CD14-positive monocyte (primary cell): ENCODE data around the gene JADE3. TPM values are rescaled to one million over a fixed set of nuclear protein-coding genes. Genes with fewer than 3 reads are reported as not detected.

Experiments
- DNase-seq, 3 donors: peaks; one replicate each; pipeline ENCODE4 v3.0.0-alpha.2; 2011 to 2022
- H2AFZ ChIP-seq: 2 replicates; pipeline ENCODE4 v1.6.0; 2012; ENCODE audit warnings: mild to moderate bottlenecking, low read depth, low read length, inconsistent platforms; ENCODE audit not compliant: insufficient read depth, poor library complexity, severe bottlenecking
- H3K27ac ChIP-seq, 2 donors: 1 replicate in 1 of 2; 2 replicates in 1 of 2; pipeline ENCODE4 v1.5.1; 2012 to 2013; ENCODE audit warnings: low read length in 2 of 2, control low read depth in 1 of 2, inconsistent platforms in 1 of 2, low read depth in 1 of 2, mild to moderate bottlenecking in 1 of 2
- H3K27me3 ChIP-seq, 2 donors: one replicate each; pipeline versions ENCODE4 v1.6.0 to v1.6.1; 2011 to 2013; ENCODE audit warnings: low read length in 2 of 2; ENCODE audit not compliant: control insufficient read depth in 2 of 2, insufficient read depth in 2 of 2
- H3K36me3 ChIP-seq, 2 donors: replicated peaks in 1 of 2; 1 replicate in 1 of 2; 2 replicates in 1 of 2; pipeline versions ENCODE4 v1.5.1 to v1.6.1; 2012 to 2013; ENCODE audit warnings: low read length in 2 of 2, control low read depth in 1 of 2, inconsistent platforms in 1 of 2, mild to moderate bottlenecking in 1 of 2; ENCODE audit not compliant: insufficient read depth in 2 of 2, control insufficient read depth in 1 of 2
- H3K4me1 ChIP-seq, 2 donors: 1 replicate in 1 of 2; 2 replicates in 1 of 2; pipeline versions ENCODE4 v1.5.1 to v1.6.1; 2012 to 2013; ENCODE audit warnings: low read length in 2 of 2, control low read depth in 1 of 2, inconsistent platforms in 1 of 2, mild to moderate bottlenecking in 1 of 2, moderate library complexity in 1 of 2; ENCODE audit not compliant: insufficient read depth in 2 of 2, control insufficient read depth in 1 of 2
- H3K4me2 ChIP-seq: replicated peaks from 2 replicates; pipeline ENCODE3; 2012; ENCODE audit warnings: low read length, moderate library complexity, mild to moderate bottlenecking; ENCODE audit not compliant: poor library complexity, severe bottlenecking; ENCODE audit errors: extremely low read depth
- H3K4me3 ChIP-seq, 3 experiments: fragments of 200-600 bp in 1 of 3; sonication (generic) in 1 of 3; replicated peaks in 1 of 3; 1 replicate in 2 of 3; 2 replicates in 1 of 3; pipeline ENCODE4 v1.5.1; 2011 to 2013; ENCODE audit warnings: low read length in 3 of 3, mild to moderate bottlenecking in 3 of 3, control low read depth in 2 of 3, low read depth in 2 of 3, inconsistent platforms in 1 of 3, moderate library complexity in 1 of 3
- H3K79me2 ChIP-seq: 2 replicates; pipeline ENCODE4 v1.6.0; 2012; ENCODE audit warnings: mild to moderate bottlenecking, control low read depth, inconsistent platforms, low read length, moderate library complexity; ENCODE audit not compliant: insufficient read depth
- H3K9ac ChIP-seq: 2 replicates; pipeline ENCODE4 v1.6.0; 2017; ENCODE audit warnings: low read length, mild to moderate bottlenecking; ENCODE audit not compliant: insufficient read depth, poor library complexity, severe bottlenecking
- H3K9me3 ChIP-seq, 2 donors: replicated peaks in 1 of 2; 1 replicate in 1 of 2; 2 replicates in 1 of 2; pipeline versions ENCODE4 v1.5.1 to v1.6.1; 2012 to 2013; ENCODE audit warnings: low read length in 2 of 2, control low read depth in 1 of 2; ENCODE audit not compliant: control insufficient read depth in 1 of 2, insufficient read depth in 1 of 2
- H4K20me1 ChIP-seq: 2 replicates; pipeline ENCODE4 v1.6.0; 2012; ENCODE audit warnings: mild to moderate bottlenecking, low read length, control low read depth, moderate library complexity; ENCODE audit not compliant: insufficient read depth
- H3K27ac Mint-ChIP-seq, 7 donors: one replicate each; pipeline ENCODE4 v1.8.0; 2020; ENCODE audit warnings: mild to moderate bottlenecking in 7 of 7, mixed read lengths in 7 of 7, moderate library complexity in 6 of 7, inconsistent platforms in 2 of 7
- H3K27me3 Mint-ChIP-seq, 3 donors: one replicate each; pipeline ENCODE4 v1.8.0; 2021 to 2022; ENCODE audit warnings: low read depth in 3 of 3, mild to moderate bottlenecking in 3 of 3, mixed read lengths in 3 of 3, moderate library complexity in 3 of 3, inconsistent platforms in 1 of 3
- H3K36me3 Mint-ChIP-seq, 2 donors: one replicate each; pipeline ENCODE4 v1.8.0; 2020; ENCODE audit warnings: mixed read lengths in 2 of 2, inconsistent platforms in 1 of 2, mild to moderate bottlenecking in 1 of 2
- H3K4me1 Mint-ChIP-seq: one replicate; pipeline ENCODE4 v1.8.0; 2020; ENCODE audit warnings: mild to moderate bottlenecking, mixed read lengths
- H3K4me3 Mint-ChIP-seq, 2 donors: one replicate each; pipeline ENCODE4 v1.8.0; 2020; ENCODE audit warnings: mild to moderate bottlenecking in 2 of 2, mixed read lengths in 2 of 2, moderate library complexity in 1 of 2
- H3K9me3 Mint-ChIP-seq, 7 donors: one replicate each; pipeline ENCODE4 v1.8.0; 2020 to 2022; ENCODE audit warnings: mixed read lengths in 7 of 7, mild to moderate bottlenecking in 6 of 7, moderate library complexity in 6 of 7, inconsistent platforms in 2 of 7
- CTCF ChIP-seq: fragments of 200-600 bp; IDR thresholded peaks from one replicate; pipeline ENCODE4 v1.8.0; 2022; ENCODE audit warnings: antibody characterized with exemption, mild to moderate bottlenecking
- WGBS: methylation state at CpG from one replicate; pipeline ENCODE4 v1.1.5; 2013; ENCODE audit warnings: missing lambda C conversion rate; ENCODE audit not compliant: insufficient coverage; 5-methylcytosine and 5-hydroxymethylcytosine counted together
- intact Hi-C, 2 donors: fragments of 100-400 bp; cut with micrococcal nuclease; formaldehyde crosslinking; loops; one replicate each; pipeline versions ENCODE4 v1.15.0 to v1.15.1; 2023
- polyA plus RNA-seq, 3 donors: library from polyadenylated mRNA; depleted of rRNA in 1 of 3; unstranded in 2 of 3; stranded (reverse) in 1 of 3; fragments of 300-500 nt in 2 of 3; fragments of >200 nt in 1 of 3; fragmentation: Illumina TruSeq in 2 of 3; gene quantifications; 1 replicate in 2 of 3; 2 replicates in 1 of 3; pipeline ENCODE4 v1.2.3, GENCODE V29; 2012 to 2021

JADE3 gene
- polyA plus RNA-seq, 3 donors = 0.03 to 0.43 (median 0.19) TPM

GRCh38 chrX:46912603-46913491, 626 bp downstream of the JADE3 start:
- Mint-ChIP-seq H3K27me3 (peaks cover 8 to 17% (median 16%) of the 10 kb centered on the region in 3 donors), H3K4me1 (peaks cover 11% of the 10 kb centered on the region), H3K4me3 (peak overlapping the region; percentile 87 to 94), H3K9me3 (peaks cover 0 to 15% (median 2%) of the 10 kb centered on the region in 7 donors), H3K36me3 (no peaks in the 10 kb centered on the region), H3K27ac (no peak overlapping the region)
- H3K4me3 ChIP-seq = peak overlapping the region; percentile 45 to 74 (median 51)
- peak; percentile 51 for TF ChIP-seq CTCF
- peak overlapping the region; percentile 43 for H3K9ac ChIP-seq
- WGBS = under 1% methylated on average over 75 of the region's 109 CpGs
- intact Hi-C loops = no loop called here
- DNase-seq = peak in 2 of 3 donors; percentile 10 to 21
- no peaks in the 10 kb centered on the region for H3K9me3 ChIP-seq
- H4K20me1 ChIP-seq = no peaks in the 10 kb centered on the region
- H3K79me2 ChIP-seq = peaks cover 5% of the 10 kb centered on the region
- H2AFZ ChIP-seq = peak overlapping the region; percentile 74
- no peak overlapping the region for H3K27ac ChIP-seq
- peaks cover 8% of the 10 kb centered on the region in 2 donors for H3K4me1 ChIP-seq
- peaks cover 0 to 11% of the 10 kb centered on the region in 2 donors for H3K27me3 ChIP-seq
- peak overlapping the region; percentile 89 for H3K4me2 ChIP-seq
- H3K36me3 ChIP-seq = no peaks in the 10 kb centered on the region

GRCh38 chrX:46913667-46914066, 1.4 kb downstream of the JADE3 start:
- peak in 1 of 3 donors; percentile 3 for DNase-seq
- Histone ChIP-seq H3K4me2 (peak overlapping the region; percentile 89), H3K9ac (peak overlapping the region; percentile 43), H3K27me3 (peaks cover 0 to 11% of the 10 kb centered on the region in 2 donors), H3K27ac (no peak overlapping the region), H3K9me3 (no peaks in the 10 kb centered on the region), H3K4me1 (peaks cover 8% of the 10 kb centered on the region in 2 donors), H3K4me3 (peak overlapping the region; percentile 45 to 74 (median 51)), H2AFZ (peak overlapping the region; percentile 74), H3K36me3 (no peaks in the 10 kb centered on the region), H3K79me2 (peaks cover 5% of the 10 kb centered on the region), H4K20me1 (no peaks in the 10 kb centered on the region)
- Mint-ChIP-seq H3K36me3 (no peaks in the 10 kb centered on the region), H3K4me3 (peak overlapping the region; percentile 87 to 94), H3K27me3 (peaks cover 8 to 17% (median 16%) of the 10 kb centered on the region in 3 donors), H3K9me3 (peaks cover 0 to 15% (median 2%) of the 10 kb centered on the region in 7 donors), H3K4me1 (peaks cover 11% of the 10 kb centered on the region), H3K27ac (peak overlapping the region in 1 of 7 donors; percentile 10)
- TF ChIP-seq CTCF = no peak
- 0% methylated on average over 7 of the region's 14 CpGs for WGBS
- intact Hi-C loops = no loop called here
